IMR-90 (cell line): Measurements from ENCODE around the gene DOCK7. TPM values are rescaled to one million over a fixed set of nuclear protein-coding genes. Genes with fewer than 3 reads are reported as not detected.

Source experiments
- ATAC-seq: fragments of 200-7000 bp; cut with Tn5 transposase; 2 replicates; pipeline ENCODE4 v1.9.1; 2020; ENCODE audit warnings: low read depth, mild to moderate bottlenecking, moderate library complexity
- BruUV-seq: library from RNA; stranded (reverse); fragments of 400-500 nt; replicated peaks from 2 replicates; lab custom pipeline; 2021; lab: Mats Ljungman, UMichigan
- CTCF ChIA-PET: fragments of 300-600 bp; formaldehyde crosslinking; extraction: SDS; loops from one replicate; lab custom pipeline; 2021; ENCODE audit warnings: antibody characterized with exemption; lab: Yijun Ruan, JAX
- POLR2A ChIA-PET: fragments of 300-600 bp; sonication (Branson Sonifier 250); formaldehyde crosslinking; loops from one replicate; lab custom pipeline; 2022; ENCODE audit warnings: antibody characterized with exemption; ENCODE audit not compliant: unreplicated experiment; lab: Charles Lee
- DNase-seq: peaks from one replicate; pipeline ENCODE4 v3.0.0; 2013
- H2AFZ ChIP-seq: replicated peaks from 2 replicates; pipeline ENCODE3; 2013; ENCODE audit warnings: low read length, mild to moderate bottlenecking; ENCODE audit not compliant: poor library complexity
- H2AK5ac ChIP-seq: 2 replicates; pipeline ENCODE4 v1.6.1; 2013; ENCODE audit warnings: low read depth, low read length, inconsistent platforms
- H2AK9ac ChIP-seq: replicated peaks from 2 replicates; pipeline ENCODE3; 2013; ENCODE audit warnings: mild to moderate bottlenecking, low read depth, low read length, moderate library complexity; ENCODE audit not compliant: poor library complexity
- H2BK120ac ChIP-seq: 2 replicates; pipeline ENCODE4 v1.6.1; 2013; ENCODE audit warnings: low read depth, low read length, inconsistent platforms
- H2BK15ac ChIP-seq: 3 replicates; pipeline ENCODE4 v1.6.1; 2013; ENCODE audit warnings: low read depth, low read length, inconsistent platforms
- H2BK20ac ChIP-seq: 2 replicates; pipeline ENCODE4 v1.6.1; 2013; ENCODE audit warnings: low read depth, mild to moderate bottlenecking, inconsistent platforms, low read length, moderate library complexity
- H2BK5ac ChIP-seq: 2 replicates; pipeline ENCODE4 v1.6.1; 2013; ENCODE audit warnings: mild to moderate bottlenecking, low read depth, low read length, inconsistent platforms; ENCODE audit not compliant: poor library complexity, severe bottlenecking
- H3K14ac ChIP-seq: replicated peaks from 2 replicates; pipeline ENCODE4 v1.6.1; 2013; ENCODE audit warnings: low read depth, low read length, inconsistent platforms
- H3K18ac ChIP-seq: 2 replicates; pipeline ENCODE4 v1.6.1; 2013; ENCODE audit warnings: low read depth, low read length, control low read depth
- H3K23ac ChIP-seq: 2 replicates; pipeline ENCODE4 v1.6.1; 2013; ENCODE audit warnings: low read depth, low read length, inconsistent platforms
- H3K27ac ChIP-seq: 2 replicates; pipeline ENCODE4 v1.5.1; 2013; ENCODE audit warnings: mild to moderate bottlenecking, control low read depth, low read length; ENCODE audit not compliant: insufficient read depth
- H3K27me3 ChIP-seq: 2 replicates; pipeline ENCODE4 v1.6.1; 2013; ENCODE audit warnings: low read length; ENCODE audit not compliant: control insufficient read depth, insufficient read depth
- H3K36me3 ChIP-seq: 2 replicates; pipeline ENCODE4 v1.6.1; 2013; ENCODE audit warnings: low read length, mixed read lengths; ENCODE audit not compliant: control insufficient read depth, insufficient read depth
- H3K4ac ChIP-seq: 2 replicates; pipeline ENCODE4 v1.6.1; 2013; ENCODE audit warnings: low read depth, low read length, inconsistent platforms
- H3K4me1 ChIP-seq: 2 replicates; pipeline ENCODE4 v1.6.1; 2013; ENCODE audit warnings: low read length, mixed read lengths; ENCODE audit not compliant: control insufficient read depth, insufficient read depth
- H3K4me2 ChIP-seq: 2 replicates; pipeline ENCODE4 v1.6.1; 2013; ENCODE audit warnings: low read depth, mild to moderate bottlenecking, control low read depth, low read length, moderate library complexity
- H3K4me3 ChIP-seq: 2 replicates; pipeline ENCODE4 v1.5.1; 2013; ENCODE audit warnings: low read depth, mild to moderate bottlenecking, control low read depth, low read length, moderate library complexity; ENCODE audit not compliant: insufficient read depth
- H3K56ac ChIP-seq: 2 replicates; pipeline ENCODE4 v1.6.1; 2013; ENCODE audit warnings: low read length, inconsistent platforms; ENCODE audit not compliant: insufficient read depth; ENCODE audit errors: extremely low read depth
- H3K79me1 ChIP-seq, 2 experiments: 2 replicates each; pipeline ENCODE4 v1.6.1; 2013; ENCODE audit warnings: low read length in 2 of 2, inconsistent platforms in 1 of 2, low read depth in 1 of 2
- H3K9ac ChIP-seq: 2 replicates; pipeline ENCODE4 v1.6.1; 2013; ENCODE audit warnings: low read depth, low read length, control low read depth
- H3K9me1 ChIP-seq: 2 replicates; pipeline ENCODE4 v1.6.1; 2013; ENCODE audit warnings: low read length, inconsistent platforms; ENCODE audit not compliant: insufficient read depth
- H3K9me3 ChIP-seq: 2 replicates; pipeline ENCODE4 v1.6.1; 2013; ENCODE audit warnings: low read length; ENCODE audit not compliant: control insufficient read depth, insufficient read depth
- H4K20me1 ChIP-seq: 2 replicates; pipeline ENCODE4 v1.6.1; 2013; ENCODE audit warnings: low read length, inconsistent platforms; ENCODE audit not compliant: insufficient read depth
- H4K5ac ChIP-seq: 2 replicates; pipeline ENCODE4 v1.6.1; 2013; ENCODE audit warnings: mild to moderate bottlenecking, low read depth, low read length, control low read depth
- H4K8ac ChIP-seq, 2 experiments: 2 replicates each; pipeline ENCODE4 v1.6.1; 2013; ENCODE audit warnings: low read depth in 2 of 2, low read length in 2 of 2, control low read depth in 1 of 2, inconsistent platforms in 1 of 2
- H4K91ac ChIP-seq: 2 replicates; pipeline ENCODE4 v1.6.1; 2013; ENCODE audit warnings: low read depth, low read length, inconsistent platforms; ENCODE audit not compliant: insufficient read depth
- BHLHE40 ChIP-seq: fragments of 150-350 bp; IDR thresholded peaks from 2 replicates; pipeline ENCODE4 v1.6.1; 2016; ENCODE audit warnings: mild to moderate bottlenecking, low read depth, low read length
- CEBPB ChIP-seq: IDR thresholded peaks from 2 replicates; pipeline ENCODE4 v1.6.1; 2012; ENCODE audit warnings: low read depth, low read length, improper control_type of control experiment
- CHD1 ChIP-seq: IDR thresholded peaks from 2 replicates; pipeline ENCODE4 v1.6.1; 2012; ENCODE audit warnings: low read depth, low read length, improper control_type of control experiment
- CTCF ChIP-seq: conservative IDR thresholded peaks from 2 replicates; pipeline ENCODE4 v1.5.1; 2012; ENCODE audit warnings: mild to moderate bottlenecking, low read depth, low read length, improper control_type of control experiment
- ELK1 ChIP-seq: fragments of 150-350 bp; IDR thresholded peaks from 2 replicates; pipeline ENCODE4 v1.6.1; 2016; ENCODE audit warnings: low read depth, mild to moderate bottlenecking, low read length, moderate library complexity, borderline replicate concordance
- FOS ChIP-seq: fragments of 150-350 bp; IDR thresholded peaks from 2 replicates; pipeline ENCODE4 v1.6.1; 2016; ENCODE audit warnings: low read depth, low read length
- MAFK ChIP-seq: IDR thresholded peaks from 2 replicates; pipeline ENCODE4 v1.6.1; 2012; ENCODE audit warnings: low read depth, low read length, improper control_type of control experiment
- MAZ ChIP-seq: IDR thresholded peaks from 2 replicates; pipeline ENCODE4 v1.6.1; 2012; ENCODE audit warnings: low read depth, mild to moderate bottlenecking, low read length, improper control_type of control experiment, moderate library complexity, borderline replicate concordance
- MXI1 ChIP-seq: IDR thresholded peaks from 2 replicates; pipeline ENCODE4 v1.6.1; 2012; ENCODE audit warnings: low read depth, mild to moderate bottlenecking, low read length, moderate library complexity, borderline replicate concordance
- NFE2L2 ChIP-seq: fragments of 150-350 bp; IDR thresholded peaks from 2 replicates; pipeline ENCODE4 v1.6.1; 2016; ENCODE audit warnings: low read depth, mild to moderate bottlenecking, low read length
- POLR2A ChIP-seq: IDR thresholded peaks from 2 replicates; pipeline ENCODE4 v1.6.1; 2012; ENCODE audit warnings: mild to moderate bottlenecking, low read depth, low read length
- RAD21 ChIP-seq: IDR thresholded peaks from 2 replicates; pipeline ENCODE4 v1.6.1; 2012; ENCODE audit warnings: low read length, improper control_type of control experiment
- RCOR1 ChIP-seq: IDR thresholded peaks from 2 replicates; pipeline ENCODE4 v1.6.1; 2012; ENCODE audit warnings: mild to moderate bottlenecking, low read length, improper control_type of control experiment; ENCODE audit not compliant: insufficient replicate concordance
- RFX5 ChIP-seq: IDR thresholded peaks from 2 replicates; pipeline ENCODE4 v1.8.0; 2012; ENCODE audit warnings: low read depth, mild to moderate bottlenecking, low read length, moderate library complexity
- SMC3 ChIP-seq: fragments of 150-350 bp; IDR thresholded peaks from 2 replicates; pipeline ENCODE4 v1.6.1; 2016; ENCODE audit warnings: low read depth, mild to moderate bottlenecking, antibody characterized with exemption, low read length, moderate library complexity
- USF2 ChIP-seq: fragments of 150-350 bp; IDR thresholded peaks from 2 replicates; pipeline ENCODE4 v1.6.1; 2017; ENCODE audit warnings: mild to moderate bottlenecking, antibody characterized with exemption, low read length, low read depth
- WGBS, 2 experiments: methylation state at CpG; one replicate each; pipeline versions ENCODE4 v1.1.5 to v1.1.7; 2013; ENCODE audit warnings: missing lambda C conversion rate in 2 of 2; ENCODE audit not compliant: insufficient read length in 1 of 2; ENCODE audit errors: extremely low coverage in 2 of 2; 5-methylcytosine and 5-hydroxymethylcytosine counted together
- dilution Hi-C: fragments of 300-500 bp; cut with HindIII; formaldehyde crosslinking; loops from one replicate; pipeline ENCODE4 v1.14.3; 2018; ENCODE audit warnings: low sequenced_read_pairs; ENCODE audit not compliant: unreplicated experiment
- in situ Hi-C: fragments of 300-500 bp; cut with MboI; formaldehyde crosslinking; loops from 3 replicates; pipeline ENCODE4 v1.14.3; 2019; ENCODE audit warnings: low sequenced_read_pairs, inconsistent platforms, mixed read lengths
- intact Hi-C: fragments of 100-400 bp; cut with micrococcal nuclease; formaldehyde crosslinking; loops from 2 replicates; pipeline ENCODE4 v1.10.0; 2022
- polyA plus RNA-seq, 3 experiments: library from polyadenylated mRNA; depleted of rRNA; stranded (reverse); fragments of >200 nt; gene quantifications; 2 replicates each; pipeline ENCODE4 v1.2.3, GENCODE V29; 2012; ENCODE audit warnings: low replicate concordance in 1 of 3
- total RNA-seq: library from RNA; depleted of rRNA; stranded (reverse); fragments of >200 nt; gene quantifications from 2 replicates; pipeline ENCODE4 v1.2.3, GENCODE V29; 2012

Gene DOCK7
- total and polyA plus RNA-seq, 2 of the 4 experiments (the other 2 are of a cell fraction), result 38.0 to 97.7 TPM

DNA sequence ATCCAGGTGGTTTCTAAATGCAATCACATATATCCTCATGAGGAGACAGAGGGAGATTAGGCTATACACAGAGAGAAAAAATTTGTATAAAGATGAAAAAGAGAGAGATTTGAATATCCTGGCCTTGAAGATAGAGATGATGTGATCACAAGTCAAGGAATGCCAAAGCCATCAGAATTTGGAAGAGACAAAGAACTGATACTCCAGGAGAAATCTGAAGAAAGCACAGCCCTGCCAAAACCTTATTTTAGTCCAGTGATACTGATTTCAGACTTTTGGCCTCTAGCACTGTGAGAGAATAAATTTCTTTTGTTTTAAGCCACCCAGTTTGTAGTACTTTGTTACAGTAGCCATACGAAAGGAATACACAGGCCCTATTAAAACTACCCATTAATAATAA is 33.4 kb downstream of the DOCK7 start:
- dilution Hi-C loops (no loop called here), in situ Hi-C loops (no loop called here)
- WGBS, 2 experiments, result no CpG with 5 or more reads among the region's 1 CpG

More for the DNA sequence above, 33.4 kb downstream of the DOCK7 start:
- TF ChIP-seq NFE2L2, result no peak
- no peak for TF ChIP-seq ELK1
- no peak for TF ChIP-seq CHD1
- no peak for TF ChIP-seq RFX5
- TF ChIP-seq RAD21, result no peak
- no peak for TF ChIP-seq CEBPB
- TF ChIP-seq CTCF, result no peak
- no peak for TF ChIP-seq MXI1
- TF ChIP-seq BHLHE40, result no peak
- no peak for TF ChIP-seq USF2
- TF ChIP-seq POLR2A, result no peak
- no peak for TF ChIP-seq FOS
- no peak for TF ChIP-seq SMC3
- TF ChIP-seq MAZ, result no peak
- TF ChIP-seq RCOR1, result no peak
- no peak for TF ChIP-seq MAFK
- no peak overlapping the region for H2BK20ac ChIP-seq
- H3K14ac ChIP-seq, result no peak overlapping the region
- no peak overlapping the region for H2BK120ac ChIP-seq
- no peaks in the 10 kb centered on the region for H3K4me1 ChIP-seq
- H3K27ac ChIP-seq, result no peak overlapping the region
- ATAC-seq (no peak), DNase-seq (no peak)
- H3K9me3 ChIP-seq, result no peaks in the 10 kb centered on the region
- H2BK5ac ChIP-seq, result no peak overlapping the region
- H3K9ac ChIP-seq, result no peak overlapping the region
- peaks cover 8% of the 10 kb centered on the region; the same call in 1 of the 2 replicates for H4K20me1 ChIP-seq
- H4K8ac ChIP-seq, result no peak overlapping the region
- CTCF ChIA-PET, result no interaction called here
- peaks cover 6% of the 10 kb centered on the region for H3K36me3 ChIP-seq
- H3K4me3 ChIP-seq, result no peak overlapping the region
- no peak overlapping the region for H3K4me2 ChIP-seq
- H2AK5ac ChIP-seq, result no peak overlapping the region
- no peak overlapping the region for H3K4ac ChIP-seq
- no peak overlapping the region for H3K56ac ChIP-seq
- no peak overlapping the region for H4K91ac ChIP-seq
- no peak overlapping the region for H3K18ac ChIP-seq
- H3K9me1 ChIP-seq, result peaks cover 6% of the 10 kb centered on the region; the same call in 1 of the 2 replicates
- no peak overlapping the region for H2AFZ ChIP-seq
- H4K5ac ChIP-seq, result no peak overlapping the region
- POLR2A ChIA-PET, result no interaction called here
- H2BK15ac ChIP-seq, result no peak overlapping the region
- H3K79me1 ChIP-seq, result peaks cover 16 to 33% of the 10 kb centered on the region in 2 experiments
- no peaks in the 10 kb centered on the region for H3K27me3 ChIP-seq
- intact Hi-C loops, result no loop called here
- no peak overlapping the region for H2AK9ac ChIP-seq
- H3K23ac ChIP-seq, result no peak overlapping the region
- no TSS peak for BruUV-seq
